ENCODE results near the gene PDSS2. TPM values are rescaled to one million over a fixed set of nuclear protein-coding genes. Genes with fewer than 3 reads are reported as not detected.
"Not testable (repeated sequence)": the region's sequence is repeated elsewhere in the genome, so short reads cannot be mapped to it uniquely, and the experiment has no call there.

PDSS2 gene
- total RNA-seq, 1 donor: 12.3 TPM

- peak overlapping the region; percentile 73 for H3K4me3 ChIP-seq (ENCODE audit: insufficient read depth, low read length)
- peaks cover 57% of the 10 kb centered on the region for H3K27me3 ChIP-seq (ENCODE audit: insufficient read depth, low read length)
- TF ChIP-seq CTCF (IDR thresholded peaks at IDR 0.05; ENCODE audit: extremely low read depth, low read depth, low read length): no peak
- H3K9me3 ChIP-seq (ENCODE audit: low read depth, low read length): no peaks in the 10 kb centered on the region
- peak overlapping the region; percentile 96 for H2AFZ ChIP-seq (ENCODE audit: low read length)
- H3K36me3 ChIP-seq (ENCODE audit: insufficient read depth, low read length): no peaks in the 10 kb centered on the region
- no peaks in the 10 kb centered on the region for H3K79me2 ChIP-seq (ENCODE audit: insufficient read depth, low read length)
- H3K4me1 ChIP-seq (ENCODE audit: insufficient read depth, low read length): peaks cover 33% of the 10 kb centered on the region
- peak; percentile 73 for DNase-seq (ENCODE audit: insufficient read length, low spot score, missing footprints)
- H4K20me1 ChIP-seq (ENCODE audit: insufficient read depth, low read length): peaks cover 7% of the 10 kb centered on the region
- H3K4me2 ChIP-seq (ENCODE audit: insufficient read depth, low read length): peak overlapping the region; percentile 94
- no peak overlapping the region for H3K27ac ChIP-seq (ENCODE audit: low read depth, low read length)
Measured at GRCh38 chr6:107488174-107488874, 29.0 kb upstream of the PDSS2 start.

DNA sequence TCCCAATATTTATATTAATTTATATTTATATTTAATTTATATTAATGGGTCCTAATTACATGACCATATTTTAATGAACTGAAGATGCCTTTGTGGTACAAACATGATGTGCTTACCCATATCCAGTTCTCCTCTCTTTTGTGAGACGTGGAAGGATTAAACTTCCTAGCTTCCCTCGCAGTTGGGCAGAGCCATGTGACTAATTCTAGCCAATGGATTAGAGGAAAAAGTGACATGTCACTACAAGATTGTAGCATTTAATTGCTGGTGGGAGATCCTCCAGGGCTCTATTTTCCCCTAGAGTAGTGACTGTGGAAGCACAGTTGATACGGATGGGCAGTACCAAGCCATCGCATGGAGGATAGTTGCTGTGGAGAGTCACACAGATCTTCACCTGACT, 25.8 kb upstream of the PDSS2 start:
- Histone ChIP-seq H3K27me3 (ENCODE audit: insufficient read depth, low read length) (peaks cover 34% of the 10 kb centered on the region), H3K79me2 (ENCODE audit: insufficient read depth, low read length) (no peaks in the 10 kb centered on the region), H3K9me3 (ENCODE audit: low read depth, low read length) (no peaks in the 10 kb centered on the region), H3K4me1 (ENCODE audit: insufficient read depth, low read length) (peaks cover 8% of the 10 kb centered on the region), H3K4me2 (ENCODE audit: insufficient read depth, low read length) (no peak overlapping the region), H3K36me3 (ENCODE audit: insufficient read depth, low read length) (no peaks in the 10 kb centered on the region), H3K27ac (ENCODE audit: low read depth, low read length) (no peak overlapping the region), H2AFZ (ENCODE audit: low read length) (no peak overlapping the region), H3K4me3 (ENCODE audit: insufficient read depth, low read length) (no peak overlapping the region), H4K20me1 (ENCODE audit: insufficient read depth, low read length) (no peaks in the 10 kb centered on the region)
- no peak for TF ChIP-seq CTCF (IDR thresholded peaks at IDR 0.05; ENCODE audit: extremely low read depth, low read depth, low read length)
- no peak for DNase-seq (ENCODE audit: insufficient read length, low spot score, missing footprints)

- no peak for DNase-seq (ENCODE audit: insufficient read length, low spot score, missing footprints)
- TF ChIP-seq CTCF (IDR thresholded peaks at IDR 0.05; ENCODE audit: extremely low read depth, low read depth, low read length): no peak
Measured at GRCh38 chr6:107479089-107479690, 19.8 kb upstream of the PDSS2 start.

GRCh38 chr6:107475826-107476225, 16.5 kb upstream of the PDSS2 start:
- H3K27me3 ChIP-seq (ENCODE audit: insufficient read depth, low read length): peaks cover 19% of the 10 kb centered on the region
- H3K9me3 ChIP-seq (ENCODE audit: low read depth, low read length); H4K20me1 ChIP-seq (ENCODE audit: insufficient read depth, low read length); H3K36me3 ChIP-seq (ENCODE audit: insufficient read depth, low read length); H2AFZ ChIP-seq (ENCODE audit: low read length); H3K4me1 ChIP-seq (ENCODE audit: insufficient read depth, low read length); H3K79me2 ChIP-seq (ENCODE audit: insufficient read depth, low read length); H3K27ac ChIP-seq (ENCODE audit: low read depth, low read length); DNase-seq (ENCODE audit: insufficient read length, low spot score, missing footprints); H3K4me3 ChIP-seq (ENCODE audit: insufficient read depth, low read length); H3K4me2 ChIP-seq (ENCODE audit: insufficient read depth, low read length): not testable (repeated sequence)

More at GRCh38 chr6:107479089-107479690, 19.8 kb upstream of the PDSS2 start:
- Histone ChIP-seq H3K79me2 (ENCODE audit: insufficient read depth, low read length) (no peaks in the 10 kb centered on the region), H3K4me3 (ENCODE audit: insufficient read depth, low read length) (no peak overlapping the region), H3K4me1 (ENCODE audit: insufficient read depth, low read length) (no peaks in the 10 kb centered on the region), H3K27ac (ENCODE audit: low read depth, low read length) (no peak overlapping the region), H3K27me3 (ENCODE audit: insufficient read depth, low read length) (peaks cover 17% of the 10 kb centered on the region), H2AFZ (ENCODE audit: low read length) (no peak overlapping the region), H3K4me2 (ENCODE audit: insufficient read depth, low read length) (no peak overlapping the region), H4K20me1 (ENCODE audit: insufficient read depth, low read length) (no peaks in the 10 kb centered on the region), H3K36me3 (ENCODE audit: insufficient read depth, low read length) (no peaks in the 10 kb centered on the region), H3K9me3 (ENCODE audit: low read depth, low read length) (no peaks in the 10 kb centered on the region)

DNA sequence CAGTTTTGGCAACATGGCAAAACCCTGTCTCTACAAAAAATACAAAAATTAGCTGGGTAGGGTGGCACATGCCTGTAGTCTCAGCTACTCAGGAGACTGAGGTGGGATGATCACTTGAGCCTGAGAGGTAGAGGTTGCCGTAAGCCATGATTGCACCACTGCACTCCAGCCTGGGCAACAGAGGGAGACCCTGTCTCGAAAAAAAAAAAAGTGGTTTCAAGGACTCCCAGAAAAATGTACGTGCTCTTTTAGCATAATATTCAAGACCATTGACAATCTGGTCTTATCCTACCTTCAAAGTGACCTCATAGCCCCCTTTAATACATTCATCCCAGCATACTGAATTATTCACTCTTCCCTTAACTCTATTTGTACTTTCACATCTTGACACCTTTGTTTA, 16.0 kb upstream of the PDSS2 start:
- not testable (repeated sequence) for H4K20me1 ChIP-seq (ENCODE audit: insufficient read depth, low read length); H3K9me3 ChIP-seq (ENCODE audit: low read depth, low read length); H3K36me3 ChIP-seq (ENCODE audit: insufficient read depth, low read length); H3K4me3 ChIP-seq (ENCODE audit: insufficient read depth, low read length); H3K27ac ChIP-seq (ENCODE audit: low read depth, low read length); DNase-seq (ENCODE audit: insufficient read length, low spot score, missing footprints); H3K4me1 ChIP-seq (ENCODE audit: insufficient read depth, low read length); H2AFZ ChIP-seq (ENCODE audit: low read length); H3K4me2 ChIP-seq (ENCODE audit: insufficient read depth, low read length); H3K79me2 ChIP-seq (ENCODE audit: insufficient read depth, low read length)
- peaks cover 14% of the 10 kb centered on the region for H3K27me3 ChIP-seq (ENCODE audit: insufficient read depth, low read length)
